ENCODE results near the gene DMRTC1. TPM values are rescaled to one million over a fixed set of nuclear protein-coding genes. Genes with fewer than 3 reads are reported as not detected.

Gene DMRTC1
- polyA plus RNA-seq, 4 donors, result 0.17 to 0.70 (median 0.22) TPM

Other genes with a start within 250 kb of the DMRTC1 start
- gene PHKA1, start 229.5 kb downstream of the DMRTC1 start, polyA plus RNA-seq (ENCODE audit: insufficient read length in 4 of 4), result 1 to 10 TPM; 5.9 to 7.0 (median 6.1) TPM
- 1 to 10 TPM; 2.8 to 4.7 (median 4.4) TPM for gene DMRTC1B, start 166.9 kb downstream of the DMRTC1 start, polyA plus RNA-seq (ENCODE audit: insufficient read length in 4 of 4)
- not detected for gene FAM236B, start 161.2 kb downstream of the DMRTC1 start, polyA plus RNA-seq (ENCODE audit: insufficient read length in 4 of 4)
- gene FAM236D, start 135.6 kb downstream of the DMRTC1 start, polyA plus RNA-seq (ENCODE audit: insufficient read length in 4 of 4), result not detected
- not detected for gene FAM236C, start 31.2 kb downstream of the DMRTC1 start, polyA plus RNA-seq (ENCODE audit: insufficient read length in 4 of 4)
- under 1 TPM in 3 of 4 donors, not detected in 1; 0.30 to 0.92 (median 0.47) TPM for gene FAM236A, start 5.6 kb downstream of the DMRTC1 start, polyA plus RNA-seq (ENCODE audit: insufficient read length in 4 of 4)
- under 1 TPM in 1 of 4 donors, not detected in 3; 0.09 TPM for gene PABPC1L2B, start 59.1 kb upstream of the DMRTC1 start, polyA plus RNA-seq (ENCODE audit: insufficient read length in 4 of 4)
- gene PABPC1L2A, start 135.7 kb upstream of the DMRTC1 start, polyA plus RNA-seq (ENCODE audit: insufficient read length in 4 of 4), result under 1 TPM in 3 of 4 donors, not detected in 1; 0.05 to 0.07 (median 0.06) TPM